Caco-2 (cell line): Measurements from ENCODE around the gene KIF5B. TPM values are rescaled to one million over a fixed set of nuclear protein-coding genes. Genes with fewer than 3 reads are reported as not detected.
A peak's percentile ranks its signal among the peaks of the same experiment; 100 is the strongest.

Experiments
- BruUV-seq: library from RNA; stranded (reverse); fragments of 400-500 nt; replicated peaks from 2 replicates; lab custom pipeline; 2021; lab: Mats Ljungman, UMichigan
- CTCF ChIA-PET: fragments of 300-600 bp; sonication (Branson Sonifier 250); formaldehyde crosslinking; loops from one replicate; lab custom pipeline; 2022; ENCODE audit warnings: antibody characterized with exemption; lab: Charles Lee
- POLR2A ChIA-PET: fragments of 300-600 bp; sonication (Branson Sonifier 250); formaldehyde crosslinking; loops from one replicate; lab custom pipeline; 2022; ENCODE audit warnings: antibody characterized with exemption; lab: Charles Lee
- DNase-seq, 2 experiments: peaks; one replicate each; pipeline versions ENCODE4 v3.0.0 to v3.0.0-alpha.2; 2020 to 2022
- H3K27me3 ChIP-seq: replicated peaks from 2 replicates; pipeline ENCODE4 v1.6.0; 2011; ENCODE audit warnings: low read length; ENCODE audit not compliant: control insufficient read depth, insufficient read depth
- H3K36me3 ChIP-seq: 2 replicates; pipeline ENCODE4 v1.5.1; 2011; ENCODE audit warnings: low read length; ENCODE audit not compliant: control insufficient read depth, insufficient read depth
- H3K4me1 ChIP-seq: fragments of 250-450 bp; sonication (Bioruptor Pico); 2 replicates; pipeline ENCODE4 v1.5.1; 2020; ENCODE audit warnings: mild to moderate bottlenecking
- H3K4me3 ChIP-seq: 2 replicates; pipeline ENCODE4 v1.5.1; 2011; ENCODE audit warnings: low read depth, mild to moderate bottlenecking, control low read depth, low read length
- H3K9me3 ChIP-seq: fragments of 250-450 bp; sonication (Bioruptor Pico); 2 replicates; pipeline ENCODE4 v1.5.1; 2020; ENCODE audit warnings: mild to moderate bottlenecking, moderate library complexity
- H3K27ac Mint-ChIP-seq: one replicate; pipeline ENCODE4 v1.8.0; 2022; ENCODE audit warnings: mixed read lengths; ENCODE audit not compliant: unreplicated experiment
- H3K27me3 Mint-ChIP-seq: one replicate; pipeline ENCODE4 v1.8.0; 2022; ENCODE audit warnings: mixed read lengths; ENCODE audit not compliant: insufficient read depth, unreplicated experiment
- H3K36me3 Mint-ChIP-seq: one replicate; pipeline ENCODE4 v1.8.0; 2022; ENCODE audit warnings: mild to moderate bottlenecking, mixed read lengths; ENCODE audit not compliant: insufficient read depth, unreplicated experiment
- H3K4me1 Mint-ChIP-seq: one replicate; pipeline ENCODE4 v1.8.0; 2022; ENCODE audit warnings: low read depth, mixed read lengths; ENCODE audit not compliant: unreplicated experiment
- H3K4me3 Mint-ChIP-seq: one replicate; pipeline ENCODE4 v1.8.0; 2022; ENCODE audit warnings: mild to moderate bottlenecking, moderate library complexity, mixed read lengths; ENCODE audit not compliant: unreplicated experiment
- H3K9me3 Mint-ChIP-seq: one replicate; pipeline ENCODE4 v1.8.0; 2022; ENCODE audit warnings: mixed read lengths; ENCODE audit not compliant: unreplicated experiment
- intact Hi-C: fragments of 100-400 bp; cut with micrococcal nuclease; formaldehyde crosslinking; loops from one replicate; pipeline ENCODE4 v1.10.0; 2022; ENCODE audit not compliant: unreplicated experiment
- total RNA-seq: library from RNA; stranded (reverse); gene quantifications from 2 replicates; pipeline ENCODE4 v1.2.3, GENCODE V29; 2022
- TF ChIP-seq, protein P1 (sequence below), 2 experiments: fragments of 200-600 bp in 1 of 2; IDR thresholded peaks; 1 replicate in 1 of 2; 2 replicates in 1 of 2; pipeline versions ENCODE4 v1.5.1 to v1.8.0; 2011 to 2022; ENCODE audit warnings: antibody characterized with exemption in 1 of 2, control low read depth in 1 of 2, inconsistent platforms in 1 of 2, low read depth in 1 of 2, low read length in 1 of 2, mild to moderate bottlenecking in 1 of 2, moderate library complexity in 1 of 2; ENCODE audit not compliant: insufficient read depth in 1 of 2, severe bottlenecking in 1 of 2, unreplicated experiment in 1 of 2

Gene KIF5B
- total RNA-seq, 1 experiment from 2014 or later: 183 TPM

DNA sequence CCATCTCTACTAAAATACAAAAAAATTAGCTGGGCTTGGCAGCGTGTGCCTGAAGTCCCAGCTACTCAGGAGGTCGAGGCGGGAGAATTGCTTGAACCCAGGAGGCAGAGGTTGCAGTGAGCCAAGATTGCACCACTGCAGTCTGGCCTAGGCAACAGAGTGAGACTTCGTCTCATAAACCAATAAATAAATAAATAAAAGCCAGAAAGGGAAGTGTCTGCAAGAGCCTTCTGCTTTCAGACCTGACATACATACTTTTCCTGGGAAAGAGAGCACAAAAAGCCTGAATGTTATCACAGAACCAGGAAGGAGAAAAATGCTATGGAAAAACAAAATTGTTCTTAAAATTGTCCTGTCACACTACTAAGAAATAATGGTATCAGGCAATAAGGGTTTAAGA lies 4.1 kb upstream of the KIF5B start:
- intact Hi-C loops: no loop called here
- H3K9me3 Mint-ChIP-seq: no peaks in the 10 kb centered on the region
- CTCF ChIA-PET: no interaction called here
- no peaks in the 10 kb centered on the region for H3K9me3 ChIP-seq
- POLR2A ChIA-PET: no interaction called here
- peaks cover 33% of the 10 kb centered on the region for H3K4me1 Mint-ChIP-seq
- TF ChIP-seq, protein P1, sequence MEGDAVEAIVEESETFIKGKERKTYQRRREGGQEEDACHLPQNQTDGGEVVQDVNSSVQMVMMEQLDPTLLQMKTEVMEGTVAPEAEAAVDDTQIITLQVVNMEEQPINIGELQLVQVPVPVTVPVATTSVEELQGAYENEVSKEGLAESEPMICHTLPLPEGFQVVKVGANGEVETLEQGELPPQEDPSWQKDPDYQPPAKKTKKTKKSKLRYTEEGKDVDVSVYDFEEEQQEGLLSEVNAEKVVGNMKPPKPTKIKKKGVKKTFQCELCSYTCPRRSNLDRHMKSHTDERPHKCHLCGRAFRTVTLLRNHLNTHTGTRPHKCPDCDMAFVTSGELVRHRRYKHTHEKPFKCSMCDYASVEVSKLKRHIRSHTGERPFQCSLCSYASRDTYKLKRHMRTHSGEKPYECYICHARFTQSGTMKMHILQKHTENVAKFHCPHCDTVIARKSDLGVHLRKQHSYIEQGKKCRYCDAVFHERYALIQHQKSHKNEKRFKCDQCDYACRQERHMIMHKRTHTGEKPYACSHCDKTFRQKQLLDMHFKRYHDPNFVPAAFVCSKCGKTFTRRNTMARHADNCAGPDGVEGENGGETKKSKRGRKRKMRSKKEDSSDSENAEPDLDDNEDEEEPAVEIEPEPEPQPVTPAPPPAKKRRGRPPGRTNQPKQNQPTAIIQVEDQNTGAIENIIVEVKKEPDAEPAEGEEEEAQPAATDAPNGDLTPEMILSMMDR (IDR thresholded peaks at IDR 0.05; ENCODE audit: insufficient read depth in 1 of 2, low read depth in 1 of 2, low read length in 1 of 2, severe bottlenecking in 1 of 2, unreplicated experiment in 1 of 2): no peak
- peak overlapping the region; percentile 48 for H3K27ac Mint-ChIP-seq
- H3K36me3 Mint-ChIP-seq: peaks cover 19% of the 10 kb centered on the region
- no peaks in the 10 kb centered on the region for H3K27me3 ChIP-seq
- H3K4me3 ChIP-seq: no peak overlapping the region
- no TSS peak for BruUV-seq
- no peak overlapping the region for H3K4me3 Mint-ChIP-seq
- H3K27me3 Mint-ChIP-seq: no peaks in the 10 kb centered on the region
- peaks cover 38% of the 10 kb centered on the region for H3K4me1 ChIP-seq
- no peaks in the 10 kb centered on the region for H3K36me3 ChIP-seq
- no peak for DNase-seq

DNA sequence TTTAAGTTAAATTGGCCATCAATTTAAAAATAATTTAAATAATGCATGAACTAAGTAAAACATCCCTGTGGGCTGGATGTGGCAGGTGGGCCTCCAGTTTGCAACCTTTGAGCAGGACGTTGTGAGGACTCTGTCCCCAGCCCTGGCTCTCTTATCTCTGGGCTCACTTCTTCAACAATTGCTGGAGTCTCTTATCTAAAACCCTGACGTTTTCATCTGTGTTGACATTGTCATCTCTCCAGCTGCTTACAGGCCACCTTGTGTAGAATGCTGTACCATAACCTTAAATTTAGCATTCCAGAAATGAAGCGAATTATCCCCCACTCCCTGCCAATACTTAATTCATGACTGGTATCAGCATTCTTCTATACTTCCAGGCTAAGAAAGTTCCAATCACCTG lies 3.2 kb upstream of the KIF5B start:
- TF ChIP-seq, protein P1 (IDR thresholded peaks at IDR 0.05; ENCODE audit: insufficient read depth in 1 of 2, low read depth in 1 of 2, low read length in 1 of 2, severe bottlenecking in 1 of 2, unreplicated experiment in 1 of 2): no peak
- Histone ChIP-seq H3K4me1 (peaks cover 38% of the 10 kb centered on the region), H3K36me3 (no peaks in the 10 kb centered on the region), H3K9me3 (no peaks in the 10 kb centered on the region), H3K27me3 (no peaks in the 10 kb centered on the region), H3K4me3 (no peak overlapping the region)
- peak overlapping the region; percentile 48 for H3K27ac Mint-ChIP-seq
- no peaks in the 10 kb centered on the region for H3K27me3 Mint-ChIP-seq
- DNase-seq: peak; percentile 76 to 84
- H3K4me1 Mint-ChIP-seq: peaks cover 33% of the 10 kb centered on the region
- intact Hi-C loops: loop anchor here (1.0 to 5.0 kb wide), 4 partner anchors 36 to 288 kb away; partner anchors contain the start of gene EPC1
- H3K4me3 Mint-ChIP-seq: peak overlapping the region; percentile 15
- ChIA-PET CTCF (interaction anchor here (1.3 kb wide), 1 partner anchor 151 kb away, joined by 5 read pairs; no protein-coding TSS in a partner anchor), POLR2A (no interaction called here)
- H3K36me3 Mint-ChIP-seq: peaks cover 24% of the 10 kb centered on the region
- no TSS peak for BruUV-seq
- H3K9me3 Mint-ChIP-seq: no peaks in the 10 kb centered on the region

DNA sequence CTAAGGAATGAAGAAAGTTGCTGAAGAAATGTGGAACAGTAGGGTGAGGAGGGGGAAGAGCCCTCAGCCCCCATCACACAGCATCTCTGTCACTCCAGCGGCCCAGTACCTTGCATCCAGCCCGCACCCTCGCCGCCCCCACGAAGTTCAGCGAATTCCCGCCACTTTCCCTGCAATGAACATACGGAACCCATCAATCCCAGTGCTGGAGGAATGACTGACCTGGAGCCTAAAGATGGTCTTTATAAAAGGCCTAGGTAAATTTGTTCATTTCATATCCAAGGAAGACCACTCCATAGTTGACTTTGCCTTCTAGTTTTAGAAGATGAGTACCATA lies 779 bp upstream of the KIF5B start:
- TSS peak; percentile 83 for BruUV-seq
- ChIA-PET CTCF (interaction anchor here (1.0 kb wide), 1 partner anchor 114 kb away, joined by 3 read pairs; no protein-coding TSS in a partner anchor), POLR2A (no interaction called here)
- intact Hi-C loops: loop anchor here (5.0 kb wide), 1 partner anchor 290 kb away; the partner anchor contains the start of gene EPC1
- no peaks in the 10 kb centered on the region for H3K9me3 ChIP-seq
- DNase-seq: no peak
- no peaks in the 10 kb centered on the region for H3K36me3 ChIP-seq
- Mint-ChIP-seq H3K9me3 (no peaks in the 10 kb centered on the region), H3K4me1 (peaks cover 33% of the 10 kb centered on the region), H3K4me3 (peak overlapping the region; percentile 98), H3K36me3 (peaks cover 39% of the 10 kb centered on the region), H3K27me3 (no peaks in the 10 kb centered on the region), H3K27ac (peak overlapping the region; percentile 90)
- H3K4me1 ChIP-seq: peaks cover 54% of the 10 kb centered on the region
- peak overlapping the region; percentile 97 for H3K4me3 ChIP-seq
- H3K27me3 ChIP-seq: no peaks in the 10 kb centered on the region
- TF ChIP-seq, protein P1 (IDR thresholded peaks at IDR 0.05; ENCODE audit: insufficient read depth in 1 of 2, low read depth in 1 of 2, low read length in 1 of 2, severe bottlenecking in 1 of 2, unreplicated experiment in 1 of 2): no peak
